DOHH2 (cell line): Measurements from ENCODE around the gene ADAMTSL5.

Source experiments
- EZH2phosphoT487 ChIP-seq: fragments of 200-600 bp; sonication (generic); IDR thresholded peaks from 2 replicates; pipeline ENCODE4 v1.6.1; 2017; ENCODE audit warnings: borderline replicate concordance, mild to moderate bottlenecking, antibody characterized with exemption, low read length, moderate library complexity, mixed read lengths
- TF ChIP-seq, protein P1 (sequence below): fragments of 200-600 bp; sonication (generic); IDR thresholded peaks from one replicate; pipeline ENCODE4 v1.5.1; 2014; ENCODE audit warnings: antibody characterized with exemption, mild to moderate bottlenecking, low read depth, low read length; ENCODE audit not compliant: poor library complexity, severe bottlenecking

DNA sequence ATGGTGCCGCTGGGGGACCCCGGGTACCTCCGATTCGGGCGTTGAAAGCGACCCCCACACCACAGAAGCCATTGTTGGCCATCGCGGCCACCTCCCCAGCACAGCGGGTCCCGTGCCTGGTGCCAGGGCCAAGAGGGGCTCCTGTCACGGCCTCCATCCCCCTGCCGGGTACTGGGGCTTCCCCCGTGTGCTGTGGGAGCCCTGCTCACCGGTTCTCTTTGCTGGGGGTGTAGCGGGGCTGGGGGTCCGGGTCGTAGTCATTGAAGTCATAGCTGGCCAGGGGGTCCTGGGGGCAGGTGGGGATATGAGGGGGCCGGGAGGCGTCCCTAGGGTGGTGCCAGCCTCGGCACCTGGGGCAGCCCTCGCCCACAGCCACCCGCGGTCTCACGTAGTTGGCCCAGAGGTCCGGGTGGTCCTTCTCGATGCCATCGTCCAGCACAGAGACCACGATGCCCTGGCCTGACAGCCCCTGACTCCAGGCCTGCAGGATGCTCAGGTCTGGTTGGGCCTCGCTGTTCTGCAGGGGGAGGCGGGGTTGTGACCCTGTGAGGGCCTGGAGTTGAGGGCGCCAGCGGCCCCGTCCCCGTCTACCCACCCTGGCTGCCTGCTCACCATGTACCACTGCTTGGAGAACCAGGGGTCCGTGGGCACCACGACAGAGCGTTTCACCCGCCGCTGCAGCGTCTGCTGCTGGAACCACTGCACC is 25.1 kb downstream of the ADAMTSL5 start:
- TF ChIP-seq, protein P1, sequence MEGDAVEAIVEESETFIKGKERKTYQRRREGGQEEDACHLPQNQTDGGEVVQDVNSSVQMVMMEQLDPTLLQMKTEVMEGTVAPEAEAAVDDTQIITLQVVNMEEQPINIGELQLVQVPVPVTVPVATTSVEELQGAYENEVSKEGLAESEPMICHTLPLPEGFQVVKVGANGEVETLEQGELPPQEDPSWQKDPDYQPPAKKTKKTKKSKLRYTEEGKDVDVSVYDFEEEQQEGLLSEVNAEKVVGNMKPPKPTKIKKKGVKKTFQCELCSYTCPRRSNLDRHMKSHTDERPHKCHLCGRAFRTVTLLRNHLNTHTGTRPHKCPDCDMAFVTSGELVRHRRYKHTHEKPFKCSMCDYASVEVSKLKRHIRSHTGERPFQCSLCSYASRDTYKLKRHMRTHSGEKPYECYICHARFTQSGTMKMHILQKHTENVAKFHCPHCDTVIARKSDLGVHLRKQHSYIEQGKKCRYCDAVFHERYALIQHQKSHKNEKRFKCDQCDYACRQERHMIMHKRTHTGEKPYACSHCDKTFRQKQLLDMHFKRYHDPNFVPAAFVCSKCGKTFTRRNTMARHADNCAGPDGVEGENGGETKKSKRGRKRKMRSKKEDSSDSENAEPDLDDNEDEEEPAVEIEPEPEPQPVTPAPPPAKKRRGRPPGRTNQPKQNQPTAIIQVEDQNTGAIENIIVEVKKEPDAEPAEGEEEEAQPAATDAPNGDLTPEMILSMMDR: no peak
- TF ChIP-seq EZH2phosphoT487: no peak
